Fibroblast of mammary gland (primary cell): ENCODE results near the gene MYO6.
A peak's percentile ranks its signal among the peaks of the same experiment; 100 is the strongest.

Experiments
- DNase-seq: peaks from one replicate; pipeline ENCODE4 v3.0.0-alpha.2; 2010; ENCODE audit warnings: low read depth
- H3K4me3 ChIP-seq: 2 replicates; pipeline ENCODE4 v1.5.1; 2011; ENCODE audit warnings: low read depth, mild to moderate bottlenecking, low read length, moderate library complexity; ENCODE audit not compliant: control insufficient read depth
- TF ChIP-seq, protein P1 (sequence below): conservative IDR thresholded peaks from 2 replicates; pipeline ENCODE4 v1.5.1; 2011; ENCODE audit warnings: low read depth, low read length, inconsistent platforms; ENCODE audit not compliant: control insufficient read depth, insufficient read depth

Gene MYO6

DNA sequence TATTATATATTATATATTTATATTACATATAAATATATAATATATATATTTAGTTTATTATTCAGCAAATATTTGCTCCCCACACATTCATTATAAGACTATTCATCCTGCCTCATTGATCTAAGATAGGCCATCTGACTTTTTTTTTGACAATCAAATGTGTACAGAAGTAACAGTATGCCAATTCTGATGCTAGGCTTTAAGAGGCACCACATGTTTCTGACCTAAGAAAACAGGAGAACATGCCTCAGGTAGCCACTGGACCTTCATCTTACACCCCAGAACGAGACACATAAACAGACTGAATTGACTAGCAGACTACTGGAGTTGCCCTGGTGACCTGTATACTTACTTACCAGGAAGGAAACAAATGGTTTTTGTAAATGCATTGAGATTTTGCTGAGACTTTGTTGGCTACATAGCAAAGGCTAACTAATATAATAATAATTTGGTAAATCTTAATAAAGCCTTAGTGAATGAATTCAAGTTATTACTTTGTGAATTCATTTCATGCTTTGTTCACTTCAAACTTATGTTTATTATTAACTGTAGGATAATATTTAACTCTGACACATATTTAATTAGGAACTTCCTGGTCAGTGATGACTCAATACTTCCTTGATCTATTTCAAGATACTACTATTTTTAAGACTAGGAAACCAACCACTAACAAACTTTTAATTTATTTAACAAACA lies 13.4 kb upstream of the MYO6 start:
- DNase-seq: peak; percentile 52
- no peak overlapping the region for H3K4me3 ChIP-seq
- TF ChIP-seq, protein P1, sequence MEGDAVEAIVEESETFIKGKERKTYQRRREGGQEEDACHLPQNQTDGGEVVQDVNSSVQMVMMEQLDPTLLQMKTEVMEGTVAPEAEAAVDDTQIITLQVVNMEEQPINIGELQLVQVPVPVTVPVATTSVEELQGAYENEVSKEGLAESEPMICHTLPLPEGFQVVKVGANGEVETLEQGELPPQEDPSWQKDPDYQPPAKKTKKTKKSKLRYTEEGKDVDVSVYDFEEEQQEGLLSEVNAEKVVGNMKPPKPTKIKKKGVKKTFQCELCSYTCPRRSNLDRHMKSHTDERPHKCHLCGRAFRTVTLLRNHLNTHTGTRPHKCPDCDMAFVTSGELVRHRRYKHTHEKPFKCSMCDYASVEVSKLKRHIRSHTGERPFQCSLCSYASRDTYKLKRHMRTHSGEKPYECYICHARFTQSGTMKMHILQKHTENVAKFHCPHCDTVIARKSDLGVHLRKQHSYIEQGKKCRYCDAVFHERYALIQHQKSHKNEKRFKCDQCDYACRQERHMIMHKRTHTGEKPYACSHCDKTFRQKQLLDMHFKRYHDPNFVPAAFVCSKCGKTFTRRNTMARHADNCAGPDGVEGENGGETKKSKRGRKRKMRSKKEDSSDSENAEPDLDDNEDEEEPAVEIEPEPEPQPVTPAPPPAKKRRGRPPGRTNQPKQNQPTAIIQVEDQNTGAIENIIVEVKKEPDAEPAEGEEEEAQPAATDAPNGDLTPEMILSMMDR: no peak

DNA sequence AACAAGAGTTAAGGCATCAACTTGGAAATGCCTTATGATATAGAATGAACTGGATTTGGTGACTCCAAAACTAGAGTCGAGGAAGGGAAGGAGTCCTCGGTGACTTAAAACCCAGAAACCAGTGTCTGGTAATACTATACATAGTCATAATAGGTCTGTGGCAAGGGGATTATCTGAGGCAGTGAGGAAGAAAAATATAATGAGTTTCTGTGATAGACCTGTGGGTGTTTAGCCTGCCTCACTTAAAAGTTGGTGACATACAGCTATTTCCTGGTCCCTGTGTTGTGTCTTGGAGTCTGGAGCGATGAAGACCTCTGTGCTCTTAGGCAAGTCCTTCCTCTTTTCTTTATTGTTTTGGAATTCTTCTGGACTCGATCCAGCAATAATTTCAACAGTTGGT lies 5.1 kb upstream of the MYO6 start:
- DNase-seq: no peak
- H3K4me3 ChIP-seq: no peak overlapping the region
- TF ChIP-seq, protein P1: no peak

DNA sequence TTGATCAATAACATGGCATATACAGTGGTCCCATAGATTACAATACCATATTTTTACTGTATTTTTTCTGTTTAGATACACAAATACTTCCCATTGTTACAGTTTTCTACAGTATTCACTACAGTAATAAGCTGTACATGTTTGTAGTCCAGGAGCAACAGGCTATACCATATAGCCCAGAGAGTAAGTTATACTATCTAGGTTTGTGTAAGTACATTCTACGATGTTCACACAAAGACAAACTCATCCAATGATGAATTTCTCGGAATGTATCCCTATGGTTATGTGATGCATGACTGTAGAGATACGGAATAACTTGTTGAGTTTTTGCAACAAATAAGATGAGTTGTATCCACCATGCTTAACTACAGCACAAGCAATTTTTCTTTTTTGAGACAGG lies 3.6 kb upstream of the MYO6 start:
- TF ChIP-seq, protein P1: no peak
- no peak for DNase-seq
- no peak overlapping the region for H3K4me3 ChIP-seq

DNA sequence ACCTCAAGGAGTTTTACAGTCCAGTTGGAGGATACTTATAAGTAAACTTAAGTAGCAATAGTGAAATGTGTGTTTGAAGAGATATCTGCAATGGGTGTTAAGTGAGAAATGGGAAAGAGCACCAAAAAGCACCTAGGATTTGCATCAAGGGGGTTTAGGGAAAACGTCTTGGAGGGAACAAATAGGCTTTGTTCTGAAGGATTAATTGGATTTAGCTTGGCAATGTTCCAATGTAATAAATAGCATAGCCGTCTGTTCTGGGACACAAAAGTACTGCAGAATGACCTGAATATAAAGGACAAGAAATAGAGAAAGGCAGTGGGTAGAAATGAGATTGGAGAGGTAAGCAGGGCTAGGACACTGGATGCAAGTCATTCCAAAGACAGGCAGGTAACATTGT lies 2.8 kb upstream of the MYO6 start:
- TF ChIP-seq, protein P1: no peak
- DNase-seq: no peak
- H3K4me3 ChIP-seq: no peak overlapping the region

DNA sequence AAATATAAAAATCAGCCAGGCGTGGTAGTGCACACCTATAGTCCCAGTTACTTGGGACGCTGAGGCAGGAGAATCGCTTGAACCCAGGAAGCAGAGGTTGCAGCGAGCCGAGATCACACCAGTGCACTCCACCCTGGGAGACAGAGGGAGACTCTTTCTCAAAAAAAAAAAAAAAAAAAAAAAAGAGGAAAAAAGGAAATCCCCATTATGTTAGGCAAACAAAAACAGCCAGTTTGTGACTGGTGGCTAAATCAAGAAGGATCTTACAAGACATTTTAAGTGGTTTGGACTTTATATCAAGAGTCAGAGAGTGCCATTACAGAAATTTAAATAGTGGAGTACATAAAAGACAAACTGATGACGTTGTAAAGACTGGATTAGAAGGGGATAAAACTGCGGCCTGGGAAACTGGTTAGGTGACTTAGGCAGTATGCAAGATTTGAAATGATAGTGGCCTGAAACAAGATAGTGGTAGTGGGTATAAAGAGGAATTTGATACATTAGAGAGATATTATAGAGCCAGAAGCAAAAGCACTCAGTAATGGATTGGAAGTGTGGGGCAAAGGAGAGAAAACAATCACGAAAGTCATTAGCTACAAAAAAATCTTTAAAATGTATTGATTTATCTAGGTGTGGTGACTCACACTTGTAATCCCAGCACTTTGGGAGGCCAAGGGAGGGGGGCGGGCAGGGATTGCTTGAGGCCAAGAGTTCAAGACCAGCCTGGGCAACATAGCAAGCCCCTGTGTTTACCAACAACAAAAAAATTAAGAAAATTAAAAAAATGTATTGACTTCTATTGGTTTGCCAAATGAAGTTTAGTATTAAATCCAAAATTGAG lies 1.7 kb upstream of the MYO6 start:
- H3K4me3 ChIP-seq: no peak overlapping the region
- TF ChIP-seq, protein P1: no peak
- no peak for DNase-seq

DNA sequence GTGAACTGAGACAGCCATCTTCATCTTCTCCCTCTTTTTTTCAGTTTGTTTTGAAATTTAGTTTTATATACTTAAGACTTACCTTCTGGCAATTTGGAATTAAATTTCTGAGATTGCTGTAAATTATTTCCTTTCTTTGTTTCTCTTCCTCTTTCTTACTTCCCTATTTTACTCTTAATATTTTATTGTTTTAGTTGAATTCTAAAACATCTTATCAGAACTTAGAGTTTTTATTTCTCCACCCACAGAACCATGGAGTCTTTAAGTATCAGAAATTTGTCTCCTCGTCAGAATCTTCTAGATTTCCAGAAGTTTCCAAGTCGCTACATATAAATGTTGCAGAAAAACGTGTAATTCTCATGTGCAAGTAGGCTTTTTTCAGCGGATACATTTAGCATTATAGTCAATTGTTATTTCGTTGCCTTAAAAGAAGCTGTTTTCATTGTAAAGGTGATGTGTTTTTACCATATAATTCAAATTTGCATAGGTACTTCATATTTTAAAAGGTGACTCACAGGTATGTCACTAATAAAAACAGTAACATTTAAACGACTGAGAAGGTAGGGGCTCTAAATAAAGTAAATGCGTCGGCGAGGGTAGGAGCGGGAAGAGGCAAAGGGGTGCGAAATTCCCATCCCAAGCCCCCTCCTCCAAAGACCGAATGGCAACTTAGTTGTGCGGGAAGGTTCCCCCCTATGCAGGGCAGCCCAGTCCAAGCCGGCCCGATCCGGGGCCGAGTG lies 866 bp upstream of the MYO6 start:
- H3K4me3 ChIP-seq: peak overlapping the region; percentile 86
- TF ChIP-seq, protein P1: no peak
- DNase-seq: no peak
